OCI-M2 (cell line): ENCODE results near the gene DTNB.

Source experiments
- DNase-seq: peaks from one replicate; lab custom pipeline; 2025; ENCODE audit not compliant: unreplicated experiment; lab: John Stamatoyannopoulos, UW

The DTNB gene

GRCh38 chr2:25473758-25474340 lies 199.5 kb downstream of the DTNB start:
- no peak for DNase-seq

- no peak for DNase-seq
Measured at GRCh38 chr2:25473131-25473530, 200.2 kb downstream of the DTNB start.

- DNase-seq: no peak
Measured at GRCh38 chr2:25470806-25471205, 202.6 kb downstream of the DTNB start.

- no peak for DNase-seq
Measured at GRCh38 chr2:25467743-25468142, 205.6 kb downstream of the DTNB start.

GRCh38 chr2:25462021-25462420 lies 211.4 kb downstream of the DTNB start:
- no peak for DNase-seq

GRCh38 chr2:25460261-25460905 lies 213.0 kb downstream of the DTNB start:
- no peak for DNase-seq

- DNase-seq: no peak
Measured at GRCh38 chr2:25454824-25455611, 218.4 kb downstream of the DTNB start.

GRCh38 chr2:25453199-25453905 lies 220.0 kb downstream of the DTNB start:
- DNase-seq: no peak

- DNase-seq: no peak
Measured at GRCh38 chr2:25448808-25449207, 224.6 kb downstream of the DTNB start.

GRCh38 chr2:25447018-25447417 lies 226.4 kb downstream of the DTNB start:
- no peak for DNase-seq

- DNase-seq: no peak
Measured at GRCh38 chr2:25446122-25446521, 227.3 kb downstream of the DTNB start.

GRCh38 chr2:25445464-25445863 lies 227.9 kb downstream of the DTNB start:
- DNase-seq: no peak

- no peak for DNase-seq
Measured at GRCh38 chr2:25444608-25445270, 228.6 kb downstream of the DTNB start.

- DNase-seq: no peak
Measured at GRCh38 chr2:25443766-25444165, 229.6 kb downstream of the DTNB start.

- no peak for DNase-seq
Measured at GRCh38 chr2:25441353-25441752, 232.0 kb downstream of the DTNB start.

GRCh38 chr2:25438793-25439192 lies 234.6 kb downstream of the DTNB start:
- no peak for DNase-seq

GRCh38 chr2:25437881-25438662 lies 235.3 kb downstream of the DTNB start:
- no peak for DNase-seq

- no peak for DNase-seq
Measured at GRCh38 chr2:25435421-25435820, 238.0 kb downstream of the DTNB start.

GRCh38 chr2:25431604-25432003 lies 241.8 kb downstream of the DTNB start:
- no peak for DNase-seq

GRCh38 chr2:25430556-25430955 lies 242.8 kb downstream of the DTNB start:
- no peak for DNase-seq
